ENCODE measurements around the gene RBM25. TPM values are rescaled to one million over a fixed set of nuclear protein-coding genes. Genes with fewer than 3 reads are reported as not detected.

RBM25 gene
- total RNA-seq, 1 donor from 2014 or later, result 22.7 TPM

DNA sequence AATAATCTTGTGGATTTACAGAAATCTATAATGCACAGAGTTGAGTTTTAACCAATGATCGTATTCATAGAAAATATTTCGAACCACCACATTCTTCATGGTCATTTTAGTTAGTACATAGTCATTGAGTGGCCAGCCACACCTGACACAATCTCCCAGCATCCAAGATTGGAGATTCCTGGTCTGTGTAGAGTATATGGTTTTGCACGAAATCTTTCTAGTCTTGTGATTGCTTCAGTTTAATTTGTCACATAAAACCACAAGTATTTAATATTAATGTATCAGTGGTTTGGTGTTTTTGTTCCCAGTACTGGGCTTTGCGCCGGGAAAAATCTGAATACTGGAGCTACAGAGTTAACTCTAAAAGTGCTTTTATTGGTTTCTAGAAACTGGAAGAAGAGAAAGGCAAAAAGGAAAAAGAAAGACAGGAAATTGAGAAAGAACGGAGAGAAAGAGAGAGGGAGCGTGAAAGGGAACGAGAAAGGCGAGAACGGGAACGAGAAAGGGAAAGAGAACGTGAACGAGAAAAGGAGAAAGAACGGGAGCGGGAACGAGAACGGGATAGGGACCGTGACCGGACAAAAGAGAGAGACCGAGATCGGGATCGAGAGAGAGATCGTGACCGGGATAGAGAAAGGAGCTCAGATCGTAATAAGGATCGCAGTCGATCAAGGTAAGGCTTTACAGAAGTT is 44.6 kb downstream of the RBM25 start:
- DNase-seq (ENCODE audit: low read depth in 2 of 2), result no peak

DNA sequence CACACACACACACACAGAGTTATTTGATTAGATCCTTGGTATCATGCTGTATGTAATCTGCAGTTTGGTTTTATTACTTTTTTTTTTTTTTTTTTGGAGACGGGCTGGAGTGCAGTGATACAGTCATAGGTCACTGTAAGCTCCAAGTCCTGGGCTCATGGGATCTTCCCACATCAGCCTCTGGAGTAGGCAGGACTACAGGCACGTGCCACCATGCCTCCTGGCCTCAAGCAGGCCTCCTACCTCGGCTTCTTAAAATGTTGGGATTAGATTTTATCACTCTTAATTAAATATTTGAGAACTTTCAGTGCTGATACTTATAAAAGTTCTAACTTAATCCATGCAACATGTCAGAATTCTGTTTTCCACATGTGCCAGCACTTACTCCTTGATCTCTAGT is 46.7 kb downstream of the RBM25 start:
- no peak for DNase-seq (ENCODE audit: low read depth in 2 of 2)

DNA sequence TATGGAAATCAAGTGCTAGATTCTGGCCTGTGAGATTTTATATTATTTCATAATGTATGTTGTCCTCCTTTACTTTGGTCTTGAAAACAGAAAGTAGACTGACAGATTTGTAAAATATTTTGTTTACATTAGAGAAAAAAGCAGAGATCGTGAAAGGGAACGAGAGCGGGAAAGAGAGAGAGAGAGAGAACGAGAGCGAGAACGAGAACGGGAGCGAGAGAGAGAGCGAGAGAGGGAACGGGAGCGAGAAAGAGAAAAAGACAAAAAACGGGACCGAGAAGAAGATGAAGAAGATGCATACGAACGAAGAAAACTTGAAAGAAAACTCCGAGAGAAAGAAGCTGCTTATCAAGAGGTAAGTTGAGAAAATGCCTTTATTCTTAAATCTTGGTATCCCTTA is 47.4 kb downstream of the RBM25 start:
- no peak for DNase-seq (ENCODE audit: low read depth in 2 of 2)

DNA sequence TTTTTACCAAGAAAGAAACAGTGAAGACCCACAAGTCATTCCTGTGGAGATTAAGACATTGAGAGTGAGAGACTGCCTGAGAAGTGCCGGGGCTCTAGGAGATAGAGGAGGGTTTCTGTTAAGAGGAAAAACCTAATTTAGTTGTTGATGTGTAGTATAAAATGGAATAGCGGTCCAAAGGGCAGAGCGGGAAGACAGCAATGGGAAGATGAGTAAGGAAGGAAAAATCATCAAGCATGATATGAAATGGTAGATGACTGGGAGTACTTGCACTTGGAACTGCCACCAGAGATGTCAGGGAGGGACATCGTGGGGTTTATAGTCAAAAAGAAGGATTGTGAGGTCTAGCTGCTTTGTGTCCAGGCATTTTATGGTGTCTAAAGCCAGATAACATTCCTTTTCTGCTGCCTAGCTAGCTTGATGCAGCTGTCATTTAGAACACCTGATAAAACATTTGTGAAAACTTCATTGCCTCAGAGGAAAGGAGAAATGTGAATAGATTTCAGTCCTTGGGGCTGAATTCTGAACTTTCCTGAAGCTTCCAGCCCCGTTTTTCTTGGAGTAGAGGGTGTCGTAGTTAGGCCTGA is 57.8 kb downstream of the RBM25 start:
- DNase-seq (ENCODE audit: low read depth in 2 of 2), result no peak

DNA sequence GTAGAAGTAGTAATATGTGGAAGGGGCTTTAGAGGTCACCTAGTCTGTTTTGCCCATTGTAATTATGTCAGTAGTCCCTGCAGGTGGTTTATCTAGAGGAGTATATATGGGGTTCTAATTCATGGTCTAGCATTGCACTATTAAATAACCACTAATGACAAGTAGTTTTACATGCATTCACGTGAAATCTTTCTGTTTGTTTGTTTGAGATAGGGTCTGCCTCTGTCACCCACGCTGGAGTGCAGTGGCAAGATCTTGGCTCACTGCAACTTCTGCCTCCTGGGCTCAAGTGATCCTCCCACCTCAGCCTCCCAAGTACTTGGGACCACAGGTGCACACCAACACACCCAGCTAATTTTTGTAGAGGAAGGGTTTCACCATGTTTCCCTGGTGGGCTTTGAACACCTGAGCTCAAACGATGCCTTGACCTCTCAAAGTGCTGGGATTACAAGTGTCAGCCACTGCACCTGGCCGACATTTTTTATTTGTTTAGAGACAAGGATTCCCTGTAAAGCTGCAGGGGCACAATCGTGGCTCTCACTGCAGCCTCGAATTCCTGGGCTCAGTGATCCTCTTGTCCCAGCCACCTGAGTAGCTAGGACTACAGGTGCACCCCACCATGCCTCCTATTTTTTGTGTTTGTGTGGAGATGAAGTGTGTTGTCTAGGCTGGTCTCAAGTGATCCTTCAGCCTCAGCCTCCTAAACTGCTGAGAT is 66.0 kb downstream of the RBM25 start:
- no peak for DNase-seq (ENCODE audit: low read depth in 2 of 2)

DNA sequence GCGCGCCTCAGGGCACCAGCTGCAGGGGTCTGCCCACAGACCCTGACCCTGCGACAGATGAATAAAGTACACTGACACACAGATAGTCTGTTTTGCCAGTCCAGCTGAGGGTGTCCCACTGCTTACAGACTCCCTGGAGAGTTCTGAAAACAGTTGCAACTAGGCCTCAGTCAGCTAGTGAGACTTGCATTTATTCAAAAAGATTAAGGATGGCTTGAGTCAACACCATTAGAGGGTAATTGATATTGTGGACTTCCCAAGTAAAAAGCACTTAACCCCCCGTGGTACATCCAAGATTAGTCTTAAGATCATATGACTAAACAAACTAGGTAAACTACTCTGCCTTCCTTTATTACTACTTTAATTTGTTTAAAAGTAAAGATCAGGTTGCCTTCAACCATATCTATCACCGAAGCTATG is 66.8 kb downstream of the RBM25 start:
- DNase-seq (ENCODE audit: low read depth in 2 of 2), result no peak

DNA sequence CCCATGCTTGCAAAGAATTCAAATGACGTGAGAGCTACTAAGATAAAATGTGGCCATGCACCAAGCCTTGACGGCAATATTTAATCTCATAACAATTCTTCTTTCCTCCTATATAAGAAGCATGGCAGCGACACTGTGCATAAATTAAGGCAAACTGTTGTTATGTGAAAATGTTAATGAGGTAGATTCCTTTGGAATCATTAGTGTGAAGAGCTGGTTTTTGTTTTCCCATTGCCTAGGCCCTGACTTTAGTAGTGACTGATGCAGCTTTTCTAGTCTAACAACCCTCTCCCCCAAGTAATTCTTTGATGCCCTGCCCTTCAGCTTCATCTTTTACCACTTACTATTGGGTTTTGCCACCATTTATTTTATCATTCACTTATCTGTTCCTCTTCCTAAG is 67.4 kb downstream of the RBM25 start:
- no peak for DNase-seq (ENCODE audit: low read depth in 2 of 2)

DNA sequence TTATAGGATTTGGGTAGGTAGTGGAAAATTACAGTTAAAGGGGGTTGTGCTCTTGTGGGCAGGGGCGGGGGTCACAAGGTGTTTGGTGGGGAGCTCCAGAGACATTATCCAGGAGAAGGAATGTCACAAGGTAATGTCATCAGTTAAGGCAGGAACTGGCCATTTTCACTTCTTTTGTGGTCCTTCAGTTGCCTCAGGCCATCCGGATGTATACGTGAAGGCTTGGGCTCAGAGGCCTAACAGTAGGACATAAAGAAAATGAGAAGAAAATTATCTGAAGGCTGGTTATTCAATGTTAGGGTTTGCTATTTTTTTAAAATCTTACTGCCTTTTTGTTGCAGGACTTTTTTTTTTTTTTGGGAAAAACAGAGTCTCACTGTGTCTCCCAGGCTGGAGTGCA is 75.5 kb downstream of the RBM25 start:
- no peak for DNase-seq (ENCODE audit: low read depth in 2 of 2)

DNA sequence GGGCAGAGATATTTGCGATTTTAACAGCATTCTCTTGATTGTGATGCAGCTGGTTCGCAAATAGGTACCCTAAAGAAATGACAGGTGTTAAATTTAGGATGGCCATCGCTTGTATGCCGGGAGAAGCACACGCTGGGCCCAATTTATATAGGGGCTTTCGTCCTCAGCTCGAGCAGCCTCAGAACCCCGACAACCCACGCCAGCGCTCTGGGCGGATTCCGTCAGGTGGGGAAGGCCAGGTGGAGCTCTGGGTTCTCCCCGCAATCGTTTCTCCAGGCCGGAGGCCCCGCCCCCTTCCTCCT is 77.7 kb downstream of the RBM25 start:
- no peak for DNase-seq (ENCODE audit: low read depth in 2 of 2)

DNA sequence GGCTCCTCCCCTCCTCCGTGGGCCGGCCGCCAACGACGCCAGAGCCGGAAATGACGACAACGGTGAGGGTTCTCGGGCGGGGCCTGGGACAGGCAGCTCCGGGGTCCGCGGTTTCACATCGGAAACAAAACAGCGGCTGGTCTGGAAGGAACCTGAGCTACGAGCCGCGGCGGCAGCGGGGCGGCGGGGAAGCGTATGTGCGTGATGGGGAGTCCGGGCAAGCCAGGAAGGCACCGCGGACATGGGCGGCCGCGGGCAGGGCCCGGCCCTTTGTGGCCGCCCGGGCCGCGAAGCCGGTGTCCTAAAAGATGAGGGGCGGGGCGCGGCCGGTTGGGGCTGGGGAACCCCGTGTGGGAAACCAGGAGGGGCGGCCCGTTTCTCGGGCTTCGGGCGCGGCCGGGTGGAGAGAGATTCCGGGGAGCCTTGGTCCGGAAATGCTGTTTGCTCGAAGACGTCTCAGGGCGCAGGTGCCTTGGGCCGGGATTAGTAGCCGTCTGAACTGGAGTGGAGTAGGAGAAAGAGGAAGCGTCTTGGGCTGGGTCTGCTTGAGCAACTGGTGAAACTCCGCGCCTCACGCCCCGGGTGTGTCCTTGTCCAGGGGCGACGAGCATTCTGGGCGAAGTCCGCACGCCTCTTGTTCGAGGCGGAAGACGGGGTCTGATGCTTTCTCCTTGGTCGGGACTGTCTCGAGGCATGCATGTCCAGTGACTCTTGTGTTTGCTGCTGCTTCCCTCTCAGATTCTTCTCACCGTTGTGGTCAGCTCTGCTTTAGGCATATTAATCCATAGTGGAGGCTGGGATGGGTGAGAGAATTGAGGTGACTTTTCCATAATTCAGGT is 78.3 kb downstream of the RBM25 start, which contains the start of gene PSEN1:
Gene PSEN1 (plus strand): TSS at position 121 of the 839 bp plus-strand sequence. CDS start 11,513 bp downstream, outside the sequence.
- DNase-seq (ENCODE audit: low read depth in 2 of 2), result peak; percentile 79 to 91

DNA sequence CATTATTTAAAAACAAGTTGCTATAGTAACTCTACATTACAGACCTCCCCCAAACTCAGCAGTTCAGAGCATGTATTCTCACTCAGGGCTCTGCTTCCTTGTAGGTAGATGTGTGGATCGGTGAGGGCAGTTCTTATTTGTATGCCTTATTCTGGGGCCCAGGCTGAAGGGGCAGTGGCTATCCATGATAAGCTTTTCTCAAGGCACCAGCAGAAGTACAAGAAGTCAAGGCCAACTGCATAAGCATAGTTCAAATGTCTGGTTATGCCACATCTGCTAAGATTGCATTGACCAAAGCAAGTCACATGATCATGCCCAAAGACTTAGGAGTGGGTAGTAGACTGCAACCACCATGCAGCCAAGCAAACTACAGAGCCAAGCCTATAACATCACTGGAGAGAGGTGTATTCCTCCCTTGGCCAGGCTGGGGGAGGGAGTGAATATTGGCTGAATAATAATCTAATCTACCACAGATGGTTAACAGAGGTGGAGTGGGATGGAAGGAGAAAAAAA is 82.5 kb downstream of the RBM25 start:
- DNase-seq (ENCODE audit: low read depth in 2 of 2), result no peak

DNA sequence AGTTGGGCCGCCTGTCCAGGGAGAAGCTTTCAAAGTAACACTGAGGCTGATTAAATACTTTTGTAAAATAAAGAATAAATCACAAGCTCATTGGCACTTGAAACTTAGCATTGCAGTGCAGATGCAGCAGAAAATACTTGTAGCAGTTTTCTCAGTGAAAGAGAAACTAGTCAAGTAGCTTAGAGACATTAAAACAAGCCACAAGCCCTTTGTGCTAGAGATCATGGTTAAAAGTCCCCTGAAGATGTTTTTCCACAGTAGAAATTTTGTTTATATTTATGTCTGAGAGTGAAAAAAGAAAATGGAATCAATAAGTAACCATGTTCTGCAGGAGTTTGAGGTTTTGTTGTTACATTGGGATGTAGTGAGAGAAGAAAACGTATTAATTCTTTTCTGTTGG is 83.9 kb downstream of the RBM25 start:
- DNase-seq (ENCODE audit: low read depth in 2 of 2), result no peak

DNA sequence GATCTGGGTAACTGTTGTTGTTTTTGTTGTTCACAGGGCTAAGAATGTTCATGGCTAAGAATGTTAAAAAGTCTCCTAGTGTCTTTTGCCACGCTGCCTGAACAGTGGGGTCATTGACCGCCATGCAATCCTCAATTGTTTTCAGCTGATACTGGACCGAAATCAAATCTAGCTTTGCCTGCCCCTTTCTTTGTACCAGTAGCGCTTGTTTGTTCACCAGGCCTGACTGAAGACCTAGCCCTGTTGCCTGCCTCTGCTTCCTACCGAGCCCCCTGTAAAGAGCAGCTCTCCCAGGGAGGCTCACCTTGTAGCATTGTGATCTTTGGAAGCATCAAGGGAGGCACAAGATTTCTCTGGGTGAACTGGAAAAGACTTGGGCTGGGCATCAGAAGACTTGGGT is 84.7 kb downstream of the RBM25 start:
- no peak for DNase-seq (ENCODE audit: low read depth in 2 of 2)

DNA sequence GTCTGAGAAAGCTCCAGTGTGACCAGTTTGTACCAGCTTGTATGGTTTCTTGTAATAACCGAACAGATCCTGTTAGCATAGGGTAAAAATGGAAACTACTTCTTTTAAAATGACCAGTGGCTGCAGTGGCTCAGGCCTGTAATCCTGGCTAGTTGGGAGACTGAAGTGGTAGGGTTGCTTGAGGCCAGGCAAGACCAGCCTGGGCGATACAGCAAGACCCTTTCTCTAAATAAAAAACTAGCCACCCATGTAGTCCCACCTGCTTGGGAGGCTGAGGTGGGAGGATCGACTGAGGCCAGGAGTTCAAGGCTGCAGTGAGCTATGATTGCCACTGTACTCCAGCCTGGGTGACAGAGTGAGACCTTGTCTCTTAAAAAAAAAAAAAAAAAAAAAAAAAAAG is 85.3 kb downstream of the RBM25 start:
- no peak for DNase-seq (ENCODE audit: low read depth in 2 of 2)

DNA sequence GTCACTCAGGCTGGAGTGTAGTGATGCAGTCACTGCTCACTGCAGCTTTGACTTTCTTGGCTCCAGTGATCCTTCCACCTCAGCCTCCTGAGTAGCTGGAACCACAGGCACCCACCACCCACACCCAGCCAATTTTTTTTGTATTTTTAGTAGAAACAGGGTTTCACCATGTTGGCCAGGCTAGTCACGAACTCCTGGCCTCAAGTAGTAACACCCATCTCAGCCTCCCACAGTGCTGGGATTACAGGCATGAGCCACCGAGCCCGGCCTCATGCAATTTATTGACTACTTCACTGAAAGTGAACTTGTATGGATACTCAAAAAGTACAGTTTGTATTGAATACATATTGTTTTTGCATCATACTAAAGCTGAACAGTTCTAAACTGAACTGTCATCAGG is 87.0 kb downstream of the RBM25 start:
- no peak for DNase-seq (ENCODE audit: low read depth in 2 of 2)

DNA sequence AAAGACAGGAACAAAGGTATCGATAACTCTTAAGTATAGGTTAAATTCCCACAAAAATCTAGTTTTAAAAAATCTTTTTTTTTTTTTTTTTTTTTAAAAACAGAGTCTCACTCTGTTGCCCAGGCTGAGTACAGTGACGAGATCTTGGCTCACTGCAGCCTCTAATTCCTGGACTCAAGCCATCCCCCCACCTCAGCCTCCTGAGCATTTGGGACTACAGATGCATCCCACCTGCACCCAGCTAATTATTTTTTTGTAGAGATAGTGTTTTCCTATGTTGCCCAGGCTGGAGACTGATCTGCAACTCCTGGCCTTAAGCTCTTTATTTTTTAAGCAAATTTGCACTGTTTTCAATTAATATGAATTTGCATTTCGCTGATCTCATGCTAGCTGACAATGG is 87.8 kb downstream of the RBM25 start:
- no peak for DNase-seq (ENCODE audit: low read depth in 2 of 2)

DNA sequence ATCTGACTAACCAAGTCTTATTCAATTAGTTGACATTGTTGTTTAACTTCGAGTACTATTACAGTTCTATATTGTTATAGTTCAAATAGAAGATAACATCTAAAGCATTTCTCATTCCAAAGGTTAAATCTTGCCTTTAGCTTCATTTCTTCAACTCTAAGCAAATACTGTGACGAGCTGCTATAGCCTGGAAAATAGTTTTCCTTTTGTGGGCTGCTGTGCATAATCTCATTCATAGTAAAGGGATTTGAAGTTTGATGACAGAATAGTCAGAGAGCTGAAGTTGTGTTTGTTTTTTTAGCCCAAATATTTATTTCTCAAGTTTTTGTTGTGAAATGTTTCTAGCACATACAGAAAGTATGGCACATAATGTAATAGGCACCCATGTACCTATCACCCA is 91.4 kb downstream of the RBM25 start:
- DNase-seq (ENCODE audit: low read depth in 2 of 2), result no peak

DNA sequence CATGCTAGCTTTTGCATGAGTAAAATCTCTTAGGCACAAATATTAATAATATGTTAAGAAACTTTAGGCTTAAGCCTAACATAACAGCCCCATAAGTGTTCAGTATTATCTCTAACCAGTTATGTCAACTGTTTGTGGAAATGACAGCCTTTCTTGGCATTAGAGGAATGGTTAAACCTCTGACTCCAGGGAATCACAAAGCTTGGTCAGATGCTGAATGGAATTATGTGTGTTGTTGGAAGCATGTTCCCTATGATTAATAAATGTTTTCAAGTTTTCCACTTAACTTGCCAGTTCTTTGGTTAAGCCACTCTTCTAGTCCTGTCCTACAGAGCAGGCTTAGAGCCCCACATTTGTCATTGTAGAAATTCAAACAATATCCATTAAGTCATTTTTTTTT is 94.9 kb downstream of the RBM25 start:
- DNase-seq (ENCODE audit: low read depth in 2 of 2), result no peak

DNA sequence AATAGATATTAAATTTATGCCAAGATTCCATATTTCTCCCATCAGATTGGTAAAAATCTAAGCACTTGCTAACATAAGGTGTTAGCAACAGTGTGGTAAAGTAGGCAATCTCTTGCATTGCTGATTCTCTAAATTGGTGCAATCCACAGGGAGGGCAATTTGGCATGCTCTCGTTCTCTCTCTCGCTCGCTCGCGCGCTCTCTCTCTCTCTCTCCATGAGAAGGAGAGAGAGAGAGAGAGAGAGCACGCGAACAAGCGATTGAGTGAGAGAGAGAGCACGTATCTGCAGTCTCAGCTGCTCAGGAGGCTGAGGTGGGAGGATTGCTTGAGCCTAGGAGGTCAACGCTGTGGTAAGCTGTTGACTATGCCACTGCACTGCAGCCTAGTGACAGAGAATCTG is 103.9 kb downstream of the RBM25 start:
- DNase-seq (ENCODE audit: low read depth in 2 of 2), result no peak

DNA sequence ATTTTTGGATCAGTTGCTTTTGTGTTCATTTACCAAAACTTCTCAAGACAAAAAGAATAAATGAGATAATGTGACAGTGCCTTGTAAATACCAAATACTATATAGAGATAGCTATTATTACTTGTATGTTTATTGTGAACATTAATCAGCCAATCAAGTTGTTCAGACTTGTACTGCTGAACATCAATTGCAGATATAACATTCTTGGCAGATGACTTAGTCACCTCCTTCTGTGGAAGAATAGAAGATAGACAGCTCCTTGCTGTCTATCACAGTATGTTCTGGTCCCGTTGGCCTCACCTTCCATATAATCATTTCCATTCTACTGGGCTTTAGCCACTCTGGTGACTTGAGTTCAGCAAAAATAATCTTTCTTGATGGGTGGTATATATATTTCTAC is 108.1 kb downstream of the RBM25 start:
- DNase-seq (ENCODE audit: low read depth in 2 of 2), result no peak

DNA sequence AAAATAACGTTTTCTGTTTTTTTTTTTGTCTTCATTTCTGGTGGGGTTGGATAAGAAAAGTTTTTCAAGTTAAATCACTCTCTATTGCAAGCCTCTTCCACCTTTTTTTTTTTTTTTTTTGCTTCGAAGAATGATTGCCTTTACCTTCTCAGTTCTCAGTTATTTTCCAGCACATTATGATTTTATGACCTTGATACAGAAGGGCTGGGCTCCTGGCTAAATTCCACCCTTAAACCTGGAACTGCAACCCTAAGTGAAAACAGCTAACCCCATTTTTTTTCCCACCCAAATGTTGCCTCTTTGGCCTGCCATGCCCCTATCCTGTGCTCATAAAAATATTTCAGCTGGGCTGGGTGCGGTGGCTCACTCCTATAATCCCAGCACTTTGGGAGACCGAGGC is 109.4 kb downstream of the RBM25 start:
- DNase-seq (ENCODE audit: low read depth in 2 of 2), result no peak

DNA sequence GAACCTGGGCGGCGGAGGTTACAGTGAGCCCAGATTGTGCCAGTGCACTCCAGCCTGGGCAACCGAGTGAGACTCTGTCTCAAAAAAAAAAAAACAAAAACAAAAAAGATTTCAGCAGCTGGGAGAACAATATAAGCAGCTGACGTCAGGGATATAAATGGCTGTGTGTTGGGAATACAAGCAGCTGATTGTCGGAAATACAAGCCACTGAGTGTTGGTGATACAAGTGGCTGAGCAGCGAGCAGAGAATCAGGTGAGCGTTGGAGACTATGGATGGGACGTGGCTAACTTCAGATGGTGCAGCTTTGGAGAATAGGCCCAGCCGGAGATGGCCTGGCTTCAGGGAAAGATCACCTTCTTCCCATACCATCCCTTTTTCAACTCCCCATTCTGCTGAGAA is 109.9 kb downstream of the RBM25 start:
- no peak for DNase-seq (ENCODE audit: low read depth in 2 of 2)

Data from dermis microvascular lymphatic vessel endothelial cell (primary cell).